PFSK-1 (cell line): ENCODE data around the gene MYO1A.

ENCODE experiments used
- POLR2AphosphoS5 ChIP-seq: IDR thresholded peaks from 2 replicates; pipeline ENCODE4 v1.6.1; 2012; ENCODE audit warnings: low read depth, mild to moderate bottlenecking, control low read depth, low read length, moderate library complexity
- SIN3A ChIP-seq: IDR thresholded peaks from 2 replicates; pipeline ENCODE4 v1.6.1; 2012; ENCODE audit warnings: mild to moderate bottlenecking, low read length, moderate library complexity, borderline replicate concordance; ENCODE audit not compliant: insufficient read depth

GRCh38 chr12:57001448-57001906 is 48.5 kb downstream of the MYO1A start:
- TF ChIP-seq POLR2AphosphoS5 = no peak
- TF ChIP-seq SIN3A = no peak
